Fibroblast of lung (primary cell): ENCODE data around the gene CD40LG.

Experiments
- EZH2 ChIP-seq: IDR thresholded peaks from 2 replicates; pipeline ENCODE4 v1.5.1; 2012; ENCODE audit warnings: low read length, control low read depth, mild to moderate bottlenecking; ENCODE audit errors: missing control alignments
- TF ChIP-seq, protein P1 (sequence below), 2 donors: IDR thresholded peaks in 1 of 2; conservative IDR thresholded peaks in 1 of 2; 1 replicate in 1 of 2; 2 replicates in 1 of 2; pipeline ENCODE4 v1.5.1; 2011 to 2012; ENCODE audit warnings: low read length in 2 of 2, control low read depth in 1 of 2, inconsistent platforms in 1 of 2, low read depth in 1 of 2, mild to moderate bottlenecking in 1 of 2

- TF ChIP-seq, protein P1, sequence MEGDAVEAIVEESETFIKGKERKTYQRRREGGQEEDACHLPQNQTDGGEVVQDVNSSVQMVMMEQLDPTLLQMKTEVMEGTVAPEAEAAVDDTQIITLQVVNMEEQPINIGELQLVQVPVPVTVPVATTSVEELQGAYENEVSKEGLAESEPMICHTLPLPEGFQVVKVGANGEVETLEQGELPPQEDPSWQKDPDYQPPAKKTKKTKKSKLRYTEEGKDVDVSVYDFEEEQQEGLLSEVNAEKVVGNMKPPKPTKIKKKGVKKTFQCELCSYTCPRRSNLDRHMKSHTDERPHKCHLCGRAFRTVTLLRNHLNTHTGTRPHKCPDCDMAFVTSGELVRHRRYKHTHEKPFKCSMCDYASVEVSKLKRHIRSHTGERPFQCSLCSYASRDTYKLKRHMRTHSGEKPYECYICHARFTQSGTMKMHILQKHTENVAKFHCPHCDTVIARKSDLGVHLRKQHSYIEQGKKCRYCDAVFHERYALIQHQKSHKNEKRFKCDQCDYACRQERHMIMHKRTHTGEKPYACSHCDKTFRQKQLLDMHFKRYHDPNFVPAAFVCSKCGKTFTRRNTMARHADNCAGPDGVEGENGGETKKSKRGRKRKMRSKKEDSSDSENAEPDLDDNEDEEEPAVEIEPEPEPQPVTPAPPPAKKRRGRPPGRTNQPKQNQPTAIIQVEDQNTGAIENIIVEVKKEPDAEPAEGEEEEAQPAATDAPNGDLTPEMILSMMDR (conservative IDR thresholded peaks at IDR 0.05 in 1 of 2, IDR thresholded peaks at IDR 0.05 in 1 of 2; ENCODE audit: low read depth in 1 of 2, low read length in 2 of 2): no peak
- TF ChIP-seq EZH2: no peak
Measured at GRCh38 chrX:136627409-136627808, 20.5 kb upstream of the CD40LG start.
